ENCODE measurements around the gene GRIK4.

GRIK4 gene

DNA sequence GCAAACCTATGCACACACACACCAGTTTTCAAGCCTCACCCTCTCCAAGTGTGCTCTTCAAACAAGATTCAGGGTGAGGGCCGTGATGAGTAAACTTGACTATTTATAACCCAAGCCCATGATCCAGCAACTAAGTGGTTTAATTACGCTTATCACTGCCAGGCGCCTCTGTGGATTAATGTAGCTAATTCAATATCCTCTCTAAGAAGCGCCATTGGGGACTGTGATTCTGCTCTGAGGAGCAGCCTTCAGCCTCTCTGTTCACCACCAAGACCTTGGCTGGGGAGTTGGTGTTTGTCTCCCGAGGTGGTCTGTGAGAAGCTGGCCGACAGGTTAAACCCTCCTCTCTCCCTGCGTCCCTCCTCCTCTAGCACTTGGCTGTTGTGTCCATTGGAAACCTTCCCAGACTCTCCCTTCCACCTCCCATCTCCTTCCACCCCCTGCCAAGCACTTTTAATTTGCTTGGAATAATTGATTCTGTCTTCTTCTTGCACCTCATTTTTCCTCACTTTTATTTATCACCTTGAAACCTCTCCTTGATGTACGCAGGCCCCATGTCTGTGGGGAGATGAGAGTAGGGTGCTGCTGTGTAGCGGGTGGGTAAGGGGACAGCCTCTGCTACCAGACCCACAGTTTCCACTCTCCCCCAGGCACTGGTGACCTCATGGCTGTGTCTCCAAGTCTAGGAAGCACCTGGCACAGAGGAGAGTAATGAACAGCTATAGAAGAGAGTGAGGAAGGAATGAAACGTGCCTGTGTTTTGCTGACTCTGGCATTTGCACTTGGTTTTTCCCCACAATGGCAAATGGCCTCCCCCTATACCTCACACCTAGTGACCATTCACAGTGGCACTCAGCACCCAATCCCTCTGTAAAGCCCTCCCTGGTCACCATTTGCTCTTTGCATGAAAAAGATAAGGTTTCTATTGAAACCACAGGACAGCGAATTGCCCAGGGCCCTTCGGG is 236.6 kb downstream of the GRIK4 start:
- TF ChIP-seq, protein P1, sequence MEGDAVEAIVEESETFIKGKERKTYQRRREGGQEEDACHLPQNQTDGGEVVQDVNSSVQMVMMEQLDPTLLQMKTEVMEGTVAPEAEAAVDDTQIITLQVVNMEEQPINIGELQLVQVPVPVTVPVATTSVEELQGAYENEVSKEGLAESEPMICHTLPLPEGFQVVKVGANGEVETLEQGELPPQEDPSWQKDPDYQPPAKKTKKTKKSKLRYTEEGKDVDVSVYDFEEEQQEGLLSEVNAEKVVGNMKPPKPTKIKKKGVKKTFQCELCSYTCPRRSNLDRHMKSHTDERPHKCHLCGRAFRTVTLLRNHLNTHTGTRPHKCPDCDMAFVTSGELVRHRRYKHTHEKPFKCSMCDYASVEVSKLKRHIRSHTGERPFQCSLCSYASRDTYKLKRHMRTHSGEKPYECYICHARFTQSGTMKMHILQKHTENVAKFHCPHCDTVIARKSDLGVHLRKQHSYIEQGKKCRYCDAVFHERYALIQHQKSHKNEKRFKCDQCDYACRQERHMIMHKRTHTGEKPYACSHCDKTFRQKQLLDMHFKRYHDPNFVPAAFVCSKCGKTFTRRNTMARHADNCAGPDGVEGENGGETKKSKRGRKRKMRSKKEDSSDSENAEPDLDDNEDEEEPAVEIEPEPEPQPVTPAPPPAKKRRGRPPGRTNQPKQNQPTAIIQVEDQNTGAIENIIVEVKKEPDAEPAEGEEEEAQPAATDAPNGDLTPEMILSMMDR (IDR thresholded peaks at IDR 0.05; ENCODE audit: insufficient read depth, low read depth, low read length, missing control alignments): no peak
- peak; percentile 16 for DNase-seq (ENCODE audit: low read depth)
- no peak overlapping the region for H3K4me3 ChIP-seq (ENCODE audit: low read length)

DNA sequence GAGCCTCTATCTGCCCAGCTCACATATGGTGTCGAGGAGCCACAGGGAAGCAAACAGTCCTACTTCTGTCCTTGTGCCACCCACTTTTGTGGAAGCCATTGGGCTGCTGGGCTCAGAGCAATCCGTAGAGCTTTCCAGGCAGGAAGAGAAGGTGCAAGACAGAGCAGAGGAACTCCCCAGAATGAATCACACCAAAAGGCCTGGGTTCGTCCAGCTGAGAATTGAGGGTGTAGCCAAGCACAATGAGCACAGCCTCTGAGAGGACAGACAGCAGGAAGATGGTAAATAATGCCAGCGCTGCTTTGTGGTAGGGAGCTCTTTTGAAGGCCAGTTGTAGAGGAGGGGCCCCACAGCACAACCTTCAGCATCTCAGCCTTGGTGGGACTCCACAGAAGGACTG is 237.8 kb downstream of the GRIK4 start:
- TF ChIP-seq, protein P1 (IDR thresholded peaks at IDR 0.05; ENCODE audit: insufficient read depth, low read depth, low read length, missing control alignments): no peak
- no peak overlapping the region for H3K4me3 ChIP-seq (ENCODE audit: low read length)
- peak; percentile 45 for DNase-seq (ENCODE audit: low read depth)

DNA sequence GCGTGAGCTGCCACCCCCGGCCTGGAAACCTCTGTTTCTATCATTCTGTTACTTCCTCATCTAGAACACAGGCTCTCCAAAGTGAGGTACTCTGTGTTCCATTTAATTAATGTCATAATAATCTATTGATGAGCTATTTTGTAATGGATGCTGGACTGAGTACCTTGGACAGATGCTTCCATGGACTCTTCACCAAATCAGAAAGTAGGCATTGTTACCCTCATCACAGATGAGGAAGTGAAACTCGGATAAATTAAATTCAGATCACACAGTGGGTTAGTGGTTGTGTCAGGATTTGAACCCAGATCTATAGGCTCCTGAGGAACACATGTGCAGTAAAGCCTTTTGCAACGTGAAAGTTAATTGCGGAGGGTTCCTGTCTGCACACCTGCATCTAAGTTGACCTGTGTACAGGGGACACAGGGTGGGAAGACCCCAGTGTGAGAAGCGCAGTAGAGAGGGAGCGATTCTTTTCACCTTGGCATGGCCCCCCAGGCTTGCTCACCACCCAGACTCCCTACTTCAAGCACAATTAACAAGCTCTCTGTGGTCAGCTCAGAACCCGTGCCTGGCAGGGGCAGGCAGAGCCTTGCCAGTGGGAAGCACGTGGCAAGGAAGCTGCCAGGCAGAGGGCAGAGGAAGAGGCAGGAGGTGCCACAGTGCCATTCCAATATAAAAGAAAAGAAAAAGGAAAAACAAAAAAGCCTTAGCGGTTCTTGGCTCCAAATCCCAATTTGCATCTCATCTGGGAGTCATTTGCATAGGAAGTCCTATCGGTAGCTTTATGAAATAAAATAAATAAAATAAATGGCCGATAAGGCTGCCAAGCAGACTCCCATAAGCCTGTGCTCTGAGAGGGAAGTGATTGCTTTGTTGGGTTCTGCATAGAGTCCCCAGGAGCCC is 239.3 kb downstream of the GRIK4 start:
- no peak overlapping the region for H3K4me3 ChIP-seq (ENCODE audit: low read length)
- TF ChIP-seq, protein P1 (IDR thresholded peaks at IDR 0.05; ENCODE audit: insufficient read depth, low read depth, low read length, missing control alignments): no peak
- no peak for DNase-seq (ENCODE audit: low read depth)

- TF ChIP-seq, protein P1 (IDR thresholded peaks at IDR 0.05; ENCODE audit: insufficient read depth, low read depth, low read length, missing control alignments): no peak
- no peak overlapping the region for H3K4me3 ChIP-seq (ENCODE audit: low read length)
- no peak for DNase-seq (ENCODE audit: low read depth)
Measured at GRCh38 chr11:120751550-120751949, 240.0 kb downstream of the GRIK4 start.

DNA sequence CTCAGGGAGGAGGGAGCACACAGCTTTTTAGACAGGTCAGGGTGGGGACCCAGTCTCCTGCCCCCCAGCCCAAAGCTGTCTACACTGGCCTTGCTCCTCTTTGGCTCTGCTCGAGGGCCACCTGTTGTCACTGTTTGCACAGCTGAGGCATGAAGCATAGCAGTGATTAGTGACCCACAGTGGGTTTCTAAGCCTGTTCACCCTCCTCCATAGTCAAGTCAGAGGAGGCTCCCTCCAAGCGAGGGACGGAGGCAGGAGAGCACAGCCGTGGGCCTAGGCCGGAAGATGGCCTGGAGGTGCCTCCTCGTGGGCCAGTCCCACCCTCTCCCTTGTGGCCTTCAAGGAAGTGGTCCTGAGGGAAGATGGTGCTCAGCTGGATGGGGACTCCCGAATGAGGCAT is 241.1 kb downstream of the GRIK4 start:
- DNase-seq (ENCODE audit: low read depth): no peak
- TF ChIP-seq, protein P1 (IDR thresholded peaks at IDR 0.05; ENCODE audit: insufficient read depth, low read depth, low read length, missing control alignments): no peak
- no peak overlapping the region for H3K4me3 ChIP-seq (ENCODE audit: low read length)

DNA sequence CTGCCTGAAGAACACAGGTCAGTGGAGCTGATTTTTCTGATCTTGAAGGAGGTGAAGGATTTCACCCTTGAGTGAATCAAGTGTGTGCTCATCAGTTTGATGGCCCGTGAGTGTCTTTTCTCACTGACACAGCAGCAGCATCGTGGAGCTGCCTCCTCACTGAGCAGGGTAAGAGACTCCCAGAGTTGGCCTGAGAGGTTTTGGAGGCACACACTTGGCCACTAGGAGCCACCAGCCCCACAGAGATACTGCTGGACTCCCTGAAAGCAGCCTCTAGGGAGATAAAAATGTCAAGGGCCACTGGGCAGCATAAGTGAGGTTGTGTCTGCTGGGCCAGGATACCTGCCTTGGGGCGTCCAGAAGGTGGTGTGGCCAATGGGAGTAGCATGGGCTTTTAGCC is 245.4 kb downstream of the GRIK4 start:
- TF ChIP-seq, protein P1 (IDR thresholded peaks at IDR 0.05; ENCODE audit: insufficient read depth, low read depth, low read length, missing control alignments): no peak
- H3K4me3 ChIP-seq (ENCODE audit: low read length): no peak overlapping the region
- DNase-seq (ENCODE audit: low read depth): no peak
